ENCODE results near the gene FOXK2. TPM values are rescaled to one million over a fixed set of nuclear protein-coding genes. Genes with fewer than 3 reads are reported as not detected.

FOXK2 gene
- total and polyA plus RNA-seq, 2 donors (not counting 1 experiment from before 2014, with no cell fraction given): 19.7 to 62.7 TPM

GRCh38 chr17:82644148-82644547, 124.6 kb downstream of the FOXK2 start:
- no peak overlapping the region for H3K27ac ChIP-seq (ENCODE audit: low read length in 2 of 2)
- Mint-ChIP-seq H3K4me1 (peaks cover 31% of the 10 kb centered on the region), H3K27ac (no peak overlapping the region), H3K4me3 (no peak overlapping the region), H3K9me3 (ENCODE audit: insufficient read depth) (no peaks in the 10 kb centered on the region), H3K27me3 (no peaks in the 10 kb centered on the region)
- peaks cover 83% of the 10 kb centered on the region for H3K79me2 ChIP-seq (ENCODE audit: control insufficient read depth, insufficient read depth, low read length)
- DNase-seq (no peak), ATAC-seq (ENCODE audit: low read depth) (no peak)
- H3K4me3 ChIP-seq (ENCODE audit: control extremely low read depth in 1 of 5, extremely low read depth in 1 of 5, insufficient read depth in 1 of 5, low read depth in 2 of 5, low read length in 4 of 5): no peak overlapping the region
- CTCF ChIA-PET: no interaction called here
- no peak overlapping the region for H2AFZ ChIP-seq (ENCODE audit: insufficient read depth, low read depth, low read length, poor library complexity, severe bottlenecking)
- no peaks in the 10 kb centered on the region for H3K9me3 ChIP-seq (ENCODE audit: control extremely low read depth in 1 of 3, control insufficient read depth in 2 of 3, insufficient read depth in 1 of 3, low read length in 2 of 3)
- H3K4me1 ChIP-seq (ENCODE audit: control insufficient read depth in 2 of 2, insufficient read depth in 2 of 2, low read length in 2 of 2): peaks cover 15 to 19% of the 10 kb centered on the region in 2 donors
- intact Hi-C loops (cut with micrococcal nuclease): no loop called here
- no peaks in the 10 kb centered on the region for H3K27me3 ChIP-seq (replicated peaks in 1 of 4; ENCODE audit: control extremely low read depth in 1 of 4, control insufficient read depth in 3 of 4, insufficient read depth in 4 of 4, low read length in 3 of 4)
- peaks cover 3 to 45% of the 10 kb centered on the region in 2 experiments for H3K36me3 ChIP-seq (replicated peaks in 1 of 2; ENCODE audit: control extremely low read depth in 1 of 2, control insufficient read depth in 1 of 2, extremely low read depth in 1 of 2, insufficient read depth in 2 of 2, low read length in 1 of 2)
- POLR2A ChIA-PET: no interaction called here
- no peak for TF ChIP-seq EZH2 (IDR thresholded peaks at IDR 0.05; ENCODE audit: borderline replicate concordance, insufficient read depth, low read depth, low read length, poor library complexity, severe bottlenecking)
- no peak for TF ChIP-seq CTCF (IDR thresholded peaks at IDR 0.05)
- H4K20me1 ChIP-seq (ENCODE audit: control insufficient read depth, insufficient read depth, low read length, poor library complexity, severe bottlenecking): peaks cover 91% of the 10 kb centered on the region
- H3K4me2 ChIP-seq (replicated peaks; ENCODE audit: low read depth, low read length, poor library complexity, severe bottlenecking): no peak overlapping the region
- H3K9ac ChIP-seq (ENCODE audit: low read length): no peak overlapping the region
- 95% methylated on average over 3 of the region's 5 CpGs for WGBS (ENCODE audit: insufficient coverage)

GRCh38 chr17:82645516-82645915, 126.0 kb downstream of the FOXK2 start:
- no peak overlapping the region for H3K4me2 ChIP-seq (replicated peaks; ENCODE audit: low read depth, low read length, poor library complexity, severe bottlenecking)

More at GRCh38 chr17:82645516-82645915, 126.0 kb downstream of the FOXK2 start:
- H3K27me3 ChIP-seq (replicated peaks in 1 of 4; ENCODE audit: control extremely low read depth in 1 of 4, control insufficient read depth in 3 of 4, insufficient read depth in 4 of 4, low read length in 3 of 4): no peaks in the 10 kb centered on the region
- peaks cover 78% of the 10 kb centered on the region for H4K20me1 ChIP-seq (ENCODE audit: control insufficient read depth, insufficient read depth, low read length, poor library complexity, severe bottlenecking)
- DNase-seq (no peak), ATAC-seq (ENCODE audit: low read depth) (no peak)
- peaks cover 15 to 20% of the 10 kb centered on the region in 2 donors for H3K4me1 ChIP-seq (ENCODE audit: control insufficient read depth in 2 of 2, insufficient read depth in 2 of 2, low read length in 2 of 2)
- H2AFZ ChIP-seq (ENCODE audit: insufficient read depth, low read depth, low read length, poor library complexity, severe bottlenecking): no peak overlapping the region
- CTCF ChIA-PET: no interaction called here
- POLR2A ChIA-PET: no interaction called here
- H3K27ac ChIP-seq (ENCODE audit: low read length in 2 of 2): no peak overlapping the region
- no peak overlapping the region for H3K4me3 ChIP-seq (ENCODE audit: control extremely low read depth in 1 of 5, extremely low read depth in 1 of 5, insufficient read depth in 1 of 5, low read depth in 2 of 5, low read length in 4 of 5)
- no peaks in the 10 kb centered on the region for H3K9me3 ChIP-seq (ENCODE audit: control extremely low read depth in 1 of 3, control insufficient read depth in 2 of 3, insufficient read depth in 1 of 3, low read length in 2 of 3)
- intact Hi-C loops (cut with micrococcal nuclease): loop anchor here (5.0 kb wide), 1 partner anchor 107 kb away; the partner anchor contains the start of gene TBCD
- WGBS (ENCODE audit: insufficient coverage): 95% methylated on average over 3 of the region's 4 CpGs
- Mint-ChIP-seq H3K4me3 (peak overlapping the region; percentile 44), H3K4me1 (peaks cover 24% of the 10 kb centered on the region), H3K9me3 (ENCODE audit: insufficient read depth) (no peaks in the 10 kb centered on the region), H3K27me3 (no peaks in the 10 kb centered on the region), H3K27ac (no peak overlapping the region)
- H3K79me2 ChIP-seq (ENCODE audit: control insufficient read depth, insufficient read depth, low read length): peaks cover 70% of the 10 kb centered on the region
- H3K36me3 ChIP-seq (replicated peaks in 1 of 2; ENCODE audit: control extremely low read depth in 1 of 2, control insufficient read depth in 1 of 2, extremely low read depth in 1 of 2, insufficient read depth in 2 of 2, low read length in 1 of 2): peaks cover 3 to 33% of the 10 kb centered on the region in 2 experiments
- no peak overlapping the region for H3K9ac ChIP-seq (ENCODE audit: low read length)
- TF ChIP-seq EZH2 (IDR thresholded peaks at IDR 0.05; ENCODE audit: borderline replicate concordance, insufficient read depth, low read depth, low read length, poor library complexity, severe bottlenecking) (no peak), CTCF (IDR thresholded peaks at IDR 0.05) (no peak)

All from B cell (primary cell).